Hematopoietic multipotent progenitor cell (in vitro differentiated cells): ENCODE data around the gene ADAM33. TPM values are rescaled to one million over a fixed set of nuclear protein-coding genes. Genes with fewer than 3 reads are reported as not detected.

Experiments used
- DNase-seq, 3 donors: peaks; one replicate each; pipeline ENCODE4 v3.0.0-alpha.2; 2011 to 2015; ENCODE audit warnings: low read depth in 2 of 3, low spot score in 2 of 3
- total RNA-seq: library from RNA; depleted of rRNA; stranded (reverse); fragments of >200 nt; gene quantifications from one replicate; pipeline ENCODE4 v1.2.3, GENCODE V29; 2012

ADAM33 gene
- total RNA-seq, 1 donor, result not detected

GRCh38 chr20:3707508-3707899, 25.7 kb upstream of the ADAM33 start:
- no peak for DNase-seq

- no peak for DNase-seq
Measured at GRCh38 chr20:3706774-3707507, 25.1 kb upstream of the ADAM33 start.

- no peak for DNase-seq
Measured at GRCh38 chr20:3705970-3706739, 24.3 kb upstream of the ADAM33 start.

DNA sequence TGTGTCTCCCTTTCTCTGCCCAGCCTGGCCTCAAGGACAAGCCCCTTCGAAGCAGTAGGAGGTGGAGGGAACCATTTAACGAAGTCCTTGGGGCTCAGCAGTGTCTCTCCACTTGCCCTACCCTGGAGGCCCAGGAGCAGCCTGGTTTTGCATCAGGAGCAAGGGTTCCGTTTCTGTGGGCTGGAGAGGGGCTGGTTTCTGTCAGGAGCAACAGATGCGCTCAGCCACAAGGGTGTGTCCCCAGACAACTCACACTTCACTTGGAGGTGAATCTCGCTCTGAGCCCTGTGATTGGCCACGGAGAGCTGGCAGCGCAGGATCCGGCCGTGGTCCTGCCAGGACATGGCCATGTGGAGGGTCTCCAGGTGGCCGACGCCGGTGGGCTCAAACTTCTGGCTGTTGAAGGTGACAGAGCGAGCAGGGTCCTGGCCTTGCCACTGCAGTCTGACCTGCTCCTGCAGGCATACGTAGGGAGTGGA, 23.7 kb upstream of the ADAM33 start:
- DNase-seq, result no peak

- no peak for DNase-seq
Measured at GRCh38 chr20:3704087-3704486, 22.3 kb upstream of the ADAM33 start.

- no peak for DNase-seq
Measured at GRCh38 chr20:3702611-3703391, 21.0 kb upstream of the ADAM33 start.

DNA sequence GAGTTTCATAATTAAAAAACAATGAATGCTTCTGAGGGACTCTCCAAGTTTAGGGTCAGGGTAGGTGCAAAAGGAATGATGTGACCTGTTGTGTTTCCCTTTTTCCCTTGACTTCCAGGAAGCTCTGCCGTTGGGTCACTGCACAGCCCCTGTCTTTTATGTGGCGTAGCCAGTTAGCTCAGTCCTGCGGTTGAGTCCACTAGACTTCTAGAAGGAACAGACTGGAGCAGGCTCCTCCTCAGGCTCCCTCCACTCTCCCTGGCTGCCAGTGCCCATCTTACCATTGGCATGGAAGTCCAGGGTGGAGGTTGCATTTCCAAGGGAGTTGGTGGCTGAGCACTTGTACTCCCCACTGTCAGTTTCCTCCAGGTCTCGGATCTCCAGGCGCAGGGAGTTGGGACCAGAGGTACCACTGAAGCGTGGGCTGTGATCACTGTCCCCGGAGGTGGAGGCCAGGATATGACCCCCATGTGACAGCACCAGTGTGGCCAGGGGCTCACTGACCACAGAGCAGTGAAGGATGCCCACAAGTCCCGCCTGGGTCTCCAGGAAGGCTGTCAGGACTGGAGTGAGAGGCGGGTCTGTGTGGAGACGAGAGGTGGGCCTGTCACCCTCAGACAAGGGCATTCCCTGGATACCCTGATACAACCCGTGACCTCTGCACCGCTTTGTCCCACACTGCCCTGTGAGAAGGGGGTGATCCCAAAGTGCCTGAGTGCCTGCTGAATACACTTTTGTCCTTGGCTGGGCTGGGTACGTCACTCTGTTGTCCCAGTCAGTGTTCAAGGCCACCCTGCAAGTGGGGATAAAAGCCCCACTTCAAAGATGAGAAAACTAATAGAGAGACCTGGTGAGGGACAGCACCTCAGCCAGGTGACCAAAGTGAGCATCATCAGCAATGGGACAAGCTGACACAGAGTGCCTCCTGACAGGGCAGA, 19.5 kb upstream of the ADAM33 start:
- no peak for DNase-seq

- no peak for DNase-seq
Measured at GRCh38 chr20:3699037-3699436, 17.2 kb upstream of the ADAM33 start.

DNA sequence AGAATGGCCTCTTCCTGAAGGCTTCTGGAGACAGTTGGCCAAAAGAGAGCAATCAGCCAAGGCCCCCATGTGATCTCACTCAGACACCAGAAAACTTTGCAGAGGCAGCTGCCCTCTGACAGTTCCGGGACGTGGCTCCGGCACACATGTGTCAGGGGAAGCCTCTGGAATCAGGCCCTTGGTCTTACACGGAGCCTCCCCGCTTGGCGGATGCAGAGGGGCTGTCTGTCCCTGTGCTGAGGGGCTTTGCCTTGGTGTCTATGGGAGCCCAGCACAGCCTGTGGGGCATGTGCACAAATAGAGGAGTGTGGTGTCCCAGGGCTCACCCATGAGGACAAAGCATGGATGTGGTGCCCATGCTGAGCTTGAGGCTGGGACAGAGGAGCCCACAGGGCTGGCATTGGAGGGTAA, 16.8 kb upstream of the ADAM33 start:
- DNase-seq, result no peak

- no peak for DNase-seq
Measured at GRCh38 chr20:3697588-3698305, 15.9 kb upstream of the ADAM33 start.

GRCh38 chr20:3696745-3697587, 15.2 kb upstream of the ADAM33 start:
- DNase-seq, result no peak

DNA sequence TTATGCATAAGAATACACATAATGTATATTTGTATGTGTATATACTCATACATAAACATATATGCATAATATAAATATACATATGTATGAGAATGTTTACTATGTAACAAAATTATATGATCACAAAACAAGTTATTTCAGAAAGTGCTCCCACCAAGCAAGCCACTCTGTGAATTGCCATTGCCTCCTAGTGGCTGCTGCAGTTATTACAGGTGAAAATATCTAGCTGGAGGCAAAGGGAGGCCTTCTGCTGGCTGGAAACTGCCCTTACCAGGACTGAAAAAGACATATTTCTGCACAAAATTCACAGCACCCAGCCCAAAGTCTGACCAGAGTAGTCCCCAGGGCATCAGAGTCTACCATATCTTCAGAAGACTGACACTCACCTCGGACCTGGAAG, 14.4 kb upstream of the ADAM33 start:
- DNase-seq, result peak in 1 of 3 donors; percentile 15

- no peak for DNase-seq
Measured at GRCh38 chr20:3694864-3695263, 13.1 kb upstream of the ADAM33 start.

GRCh38 chr20:3693376-3693775, 11.6 kb upstream of the ADAM33 start:
- no peak for DNase-seq

DNA sequence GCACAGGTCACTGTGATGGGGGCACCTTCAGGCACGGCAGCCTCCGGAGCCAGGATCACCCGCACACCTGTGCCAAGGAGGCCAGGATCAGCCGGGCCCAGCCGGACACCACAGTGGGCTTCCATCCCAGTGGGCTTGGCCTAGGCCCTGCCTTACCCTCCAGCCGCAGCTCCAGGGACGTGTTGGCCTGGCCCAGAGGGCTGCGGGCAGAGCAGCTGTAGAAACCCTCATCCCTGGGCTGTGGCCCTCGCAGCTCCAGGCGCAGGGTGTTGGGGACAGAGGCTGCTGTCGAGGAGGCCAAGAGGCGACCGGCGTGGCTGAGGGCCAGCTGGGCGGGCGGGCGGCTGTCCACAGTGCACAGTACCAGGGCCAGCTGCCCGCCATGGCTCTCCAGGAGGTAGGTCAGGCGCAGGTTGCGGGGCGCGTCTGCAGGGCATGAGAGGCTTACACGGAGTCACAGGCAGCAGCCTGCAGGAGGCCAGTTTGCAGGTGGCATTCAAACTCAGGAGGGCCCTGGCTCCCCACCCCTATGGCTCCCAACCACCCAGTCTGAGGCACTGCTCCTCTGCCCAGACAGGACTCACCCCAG, 11.0 kb upstream of the ADAM33 start:
- DNase-seq, result no peak

DNA sequence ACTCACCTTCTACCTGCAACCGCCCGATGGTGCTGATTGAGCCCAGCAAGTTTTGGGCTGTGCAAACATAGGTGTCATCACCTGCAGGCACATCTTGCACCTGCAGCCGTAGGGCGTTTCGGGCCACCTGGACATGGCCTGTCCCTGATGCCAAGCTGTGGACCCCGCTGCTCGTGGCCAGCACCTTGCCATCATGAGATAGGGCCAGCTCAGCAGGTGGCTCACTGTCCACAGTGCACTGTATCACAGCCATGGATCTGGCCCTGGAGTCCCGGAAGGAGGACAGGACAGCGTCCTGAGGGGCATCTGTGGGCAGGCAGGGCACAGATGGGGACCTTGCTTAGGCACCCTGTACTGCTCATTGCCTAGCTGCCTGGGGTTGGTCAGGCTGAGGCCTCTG, 10.1 kb upstream of the ADAM33 start:
- no peak for DNase-seq

- DNase-seq, result no peak
Measured at GRCh38 chr20:3691306-3691705, 9.5 kb upstream of the ADAM33 start.

- no peak for DNase-seq
Measured at GRCh38 chr20:3690413-3690812, 8.6 kb upstream of the ADAM33 start.
